GM12892 (cell line): Measurements from ENCODE around the gene LIN52.

Source experiments
- POLR2A ChIP-seq: IDR thresholded peaks from 2 replicates; pipeline ENCODE4 v1.6.1; 2011; ENCODE audit warnings: low read depth, low read length, control low read depth
- POLR2AphosphoS5 ChIP-seq: IDR thresholded peaks from 2 replicates; pipeline ENCODE4 v1.6.1; 2011; ENCODE audit warnings: low read depth, low read length, control low read depth
- TAF1 ChIP-seq: IDR thresholded peaks from 2 replicates; pipeline ENCODE4 v1.6.1; 2011; ENCODE audit warnings: low read depth, mild to moderate bottlenecking, control low read depth, low read length, borderline replicate concordance

DNA sequence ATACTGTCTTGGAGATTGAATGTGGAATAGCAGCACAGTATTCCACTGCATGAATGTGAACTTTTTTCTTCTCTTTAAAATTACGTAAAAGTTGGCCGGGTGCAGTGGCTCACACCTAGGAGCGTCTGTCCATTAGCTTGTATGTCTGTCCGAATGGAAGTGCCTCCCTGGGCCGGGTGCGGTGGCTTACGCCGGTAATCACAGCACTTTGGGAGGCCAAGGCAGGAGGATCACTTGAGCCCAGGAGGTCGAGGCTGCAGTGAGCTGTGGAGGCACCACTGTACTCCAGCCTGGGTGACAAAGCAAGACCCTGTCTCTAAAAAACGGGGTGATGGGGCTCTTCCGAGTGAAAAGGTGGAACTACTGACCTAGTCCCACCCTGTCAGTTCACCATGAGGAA, 131.9 kb downstream of the LIN52 start:
- TF ChIP-seq POLR2AphosphoS5 (no peak), POLR2A (no peak), TAF1 (no peak)
